ENCODE results near the gene GABBR2. TPM values are rescaled to one million over a fixed set of nuclear protein-coding genes. Genes with fewer than 3 reads are reported as not detected.

Gene GABBR2
- total and polyA plus RNA-seq, 9 of the 15 experiments (the other 6 are each of a cell fraction or from before 2014, with no cell fraction given): 0.15 to 1.9 (median 0.32) TPM

DNA sequence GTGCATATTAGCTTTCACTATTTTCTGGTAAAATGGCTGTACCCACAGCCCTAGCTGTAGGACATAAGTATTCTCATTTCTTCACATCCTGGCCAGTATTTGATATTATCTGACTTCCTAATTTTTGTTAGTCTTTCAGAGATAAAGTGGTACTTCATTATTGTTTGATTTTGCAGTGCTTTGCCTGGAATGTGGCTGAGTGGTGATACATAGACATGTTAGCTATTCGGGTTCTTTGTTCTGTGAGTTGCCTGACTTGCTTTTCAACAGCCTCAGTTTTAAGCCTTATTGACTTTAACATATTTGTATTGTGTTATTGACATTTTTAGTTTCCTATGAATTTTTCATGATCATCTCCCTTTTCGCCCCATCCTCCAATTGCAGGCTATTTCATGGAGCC, 161.1 kb downstream of the GABBR2 start (continued):
- TF ChIP-seq DDX20 (tag; IDR thresholded peaks at IDR 0.05; ENCODE audit: low read depth): no peak
- TF ChIP-seq, protein P1, sequence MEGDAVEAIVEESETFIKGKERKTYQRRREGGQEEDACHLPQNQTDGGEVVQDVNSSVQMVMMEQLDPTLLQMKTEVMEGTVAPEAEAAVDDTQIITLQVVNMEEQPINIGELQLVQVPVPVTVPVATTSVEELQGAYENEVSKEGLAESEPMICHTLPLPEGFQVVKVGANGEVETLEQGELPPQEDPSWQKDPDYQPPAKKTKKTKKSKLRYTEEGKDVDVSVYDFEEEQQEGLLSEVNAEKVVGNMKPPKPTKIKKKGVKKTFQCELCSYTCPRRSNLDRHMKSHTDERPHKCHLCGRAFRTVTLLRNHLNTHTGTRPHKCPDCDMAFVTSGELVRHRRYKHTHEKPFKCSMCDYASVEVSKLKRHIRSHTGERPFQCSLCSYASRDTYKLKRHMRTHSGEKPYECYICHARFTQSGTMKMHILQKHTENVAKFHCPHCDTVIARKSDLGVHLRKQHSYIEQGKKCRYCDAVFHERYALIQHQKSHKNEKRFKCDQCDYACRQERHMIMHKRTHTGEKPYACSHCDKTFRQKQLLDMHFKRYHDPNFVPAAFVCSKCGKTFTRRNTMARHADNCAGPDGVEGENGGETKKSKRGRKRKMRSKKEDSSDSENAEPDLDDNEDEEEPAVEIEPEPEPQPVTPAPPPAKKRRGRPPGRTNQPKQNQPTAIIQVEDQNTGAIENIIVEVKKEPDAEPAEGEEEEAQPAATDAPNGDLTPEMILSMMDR (IDR thresholded peaks at IDR 0.05 in 2 of 3, conservative IDR thresholded peaks at IDR 0.05 in 1 of 3; ENCODE audit: insufficient read depth in 2 of 3, low read depth in 1 of 3, low read length in 3 of 3): no peak
- TF ChIP-seq SRSF1 (IDR thresholded peaks at IDR 0.05; ENCODE audit: low read depth, low read length): no peak
- TF ChIP-seq ERF (CRISPR knock-in tag; IDR thresholded peaks at IDR 0.05): no peak
- no peak for TF ChIP-seq ZNF197 (CRISPR knock-in tag; IDR thresholded peaks at IDR 0.05; ENCODE audit: low read depth)
- no peak for TF ChIP-seq SPI1 (IDR thresholded peaks at IDR 0.05; ENCODE audit: borderline replicate concordance, low read depth, low read length)
- TF ChIP-seq, protein P2, sequence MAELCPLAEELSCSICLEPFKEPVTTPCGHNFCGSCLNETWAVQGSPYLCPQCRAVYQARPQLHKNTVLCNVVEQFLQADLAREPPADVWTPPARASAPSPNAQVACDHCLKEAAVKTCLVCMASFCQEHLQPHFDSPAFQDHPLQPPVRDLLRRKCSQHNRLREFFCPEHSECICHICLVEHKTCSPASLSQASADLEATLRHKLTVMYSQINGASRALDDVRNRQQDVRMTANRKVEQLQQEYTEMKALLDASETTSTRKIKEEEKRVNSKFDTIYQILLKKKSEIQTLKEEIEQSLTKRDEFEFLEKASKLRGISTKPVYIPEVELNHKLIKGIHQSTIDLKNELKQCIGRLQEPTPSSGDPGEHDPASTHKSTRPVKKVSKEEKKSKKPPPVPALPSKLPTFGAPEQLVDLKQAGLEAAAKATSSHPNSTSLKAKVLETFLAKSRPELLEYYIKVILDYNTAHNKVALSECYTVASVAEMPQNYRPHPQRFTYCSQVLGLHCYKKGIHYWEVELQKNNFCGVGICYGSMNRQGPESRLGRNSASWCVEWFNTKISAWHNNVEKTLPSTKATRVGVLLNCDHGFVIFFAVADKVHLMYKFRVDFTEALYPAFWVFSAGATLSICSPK (IDR thresholded peaks at IDR 0.05; ENCODE audit: borderline replicate concordance): no peak
- TF ChIP-seq, protein P3, sequence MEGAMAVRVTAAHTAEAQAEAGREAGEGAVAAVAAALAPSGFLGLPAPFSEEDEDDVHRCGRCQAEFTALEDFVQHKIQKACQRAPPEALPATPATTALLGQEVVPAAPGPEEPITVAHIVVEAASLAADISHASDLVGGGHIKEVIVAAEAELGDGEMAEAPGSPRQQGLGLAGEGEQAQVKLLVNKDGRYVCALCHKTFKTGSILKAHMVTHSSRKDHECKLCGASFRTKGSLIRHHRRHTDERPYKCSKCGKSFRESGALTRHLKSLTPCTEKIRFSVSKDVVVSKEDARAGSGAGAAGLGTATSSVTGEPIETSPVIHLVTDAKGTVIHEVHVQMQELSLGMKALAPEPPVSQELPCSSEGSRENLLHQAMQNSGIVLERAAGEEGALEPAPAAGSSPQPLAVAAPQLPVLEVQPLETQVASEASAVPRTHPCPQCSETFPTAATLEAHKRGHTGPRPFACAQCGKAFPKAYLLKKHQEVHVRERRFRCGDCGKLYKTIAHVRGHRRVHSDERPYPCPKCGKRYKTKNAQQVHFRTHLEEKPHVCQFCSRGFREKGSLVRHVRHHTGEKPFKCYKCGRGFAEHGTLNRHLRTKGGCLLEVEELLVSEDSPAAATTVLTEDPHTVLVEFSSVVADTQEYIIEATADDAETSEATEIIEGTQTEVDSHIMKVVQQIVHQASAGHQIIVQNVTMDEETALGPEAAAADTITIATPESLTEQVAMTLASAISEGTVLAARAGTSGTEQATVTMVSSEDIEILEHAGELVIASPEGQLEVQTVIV (CRISPR knock-in tag; IDR thresholded peaks at IDR 0.05; ENCODE audit: borderline replicate concordance): no peak
- TF ChIP-seq ZNF408 (CRISPR knock-in tag; IDR thresholded peaks at IDR 0.05; ENCODE audit: low read depth): no peak
- TF ChIP-seq ZNF232 (CRISPR knock-in tag; IDR thresholded peaks at IDR 0.05): no peak

Data from K562 (cell line).